PC-3 (cell line): ENCODE results near the gene LRRC71. TPM values are rescaled to one million over a fixed set of nuclear protein-coding genes. Genes with fewer than 3 reads are reported as not detected.

Source experiments
- ATAC-seq: fragments of 200-7000 bp; cut with Tn5 transposase; 2 replicates; pipeline ENCODE4 v1.9.1; 2020; ENCODE audit warnings: mild to moderate bottlenecking, moderate library complexity
- BruUV-seq: library from RNA; stranded (reverse); fragments of 400-500 nt; replicated peaks from 2 replicates; lab custom pipeline; 2021; lab: Mats Ljungman, UMichigan
- CTCF ChIA-PET: fragments of 300-600 bp; sonication (Branson Sonifier 250); formaldehyde crosslinking; loops from one replicate; lab custom pipeline; 2022; ENCODE audit warnings: antibody characterized with exemption; lab: Charles Lee
- POLR2A ChIA-PET: fragments of 300-600 bp; sonication (Branson Sonifier 250); formaldehyde crosslinking; loops from one replicate; lab custom pipeline; 2022; ENCODE audit warnings: antibody characterized with exemption; ENCODE audit not compliant: unreplicated experiment; lab: Charles Lee
- DNase-seq: peaks from one replicate; pipeline ENCODE4 v3.0.0-alpha.2; 2015
- H2AFZ ChIP-seq: fragments of 300-600 bp; sonication (generic); 2 replicates; pipeline ENCODE4 v1.6.0; 2016; ENCODE audit warnings: antibody characterized with exemption, low read length
- H3F3A ChIP-seq: fragments of 300-600 bp; sonication (generic); one replicate; pipeline ENCODE4 v1.6.0; 2017; ENCODE audit warnings: antibody characterized with exemption, low read length, control low read depth, mild to moderate bottlenecking; ENCODE audit not compliant: unreplicated experiment
- H3K27ac ChIP-seq: fragments of 300-600 bp; sonication (generic); 2 replicates; pipeline ENCODE4 v1.5.1; 2016; ENCODE audit warnings: mild to moderate bottlenecking, low read length
- H3K27me3 ChIP-seq: fragments of 300-600 bp; sonication (generic); 2 replicates; pipeline ENCODE4 v1.6.1; 2016; ENCODE audit warnings: low read length, mixed read lengths
- H3K36me3 ChIP-seq: fragments of 300-600 bp; sonication (generic); 2 replicates; pipeline ENCODE4 v1.6.1; 2016; ENCODE audit warnings: low read depth, mixed run types, low read length, mixed read lengths
- H3K4me1 ChIP-seq: fragments of 300-600 bp; sonication (generic); 2 replicates; pipeline ENCODE4 v1.5.1; 2016; ENCODE audit warnings: low read length; ENCODE audit not compliant: insufficient read depth
- H3K4me2 ChIP-seq: fragments of 300-600 bp; sonication (generic); 2 replicates; pipeline ENCODE4 v1.6.0; 2016; ENCODE audit warnings: low read length
- H3K4me3 ChIP-seq: fragments of 300-600 bp; sonication (generic); 2 replicates; pipeline ENCODE4 v1.5.1; 2016; ENCODE audit warnings: mild to moderate bottlenecking, low read length, mixed read lengths
- H3K79me2 ChIP-seq: fragments of 300-600 bp; sonication (generic); 2 replicates; pipeline ENCODE4 v1.6.1; 2017; ENCODE audit warnings: low read length, mixed read lengths
- H3K9ac ChIP-seq: fragments of 300-600 bp; sonication (generic); 2 replicates; pipeline ENCODE4 v1.6.0; 2016; ENCODE audit warnings: mild to moderate bottlenecking, low read length
- H3K9me2 ChIP-seq: fragments of 300-600 bp; sonication (generic); replicated peaks from 2 replicates; pipeline ENCODE4 v1.6.1; 2016; ENCODE audit warnings: mixed run types, low read length, mixed read lengths
- H3K9me3 ChIP-seq: fragments of 300-600 bp; sonication (generic); 2 replicates; pipeline ENCODE4 v1.6.1; 2016; ENCODE audit warnings: low read length, mixed read lengths
- H4K20me1 ChIP-seq: fragments of 300-600 bp; sonication (generic); 2 replicates; pipeline ENCODE4 v1.6.1; 2016; ENCODE audit warnings: low read length, mixed read lengths
- CTCF ChIP-seq: fragments of 300-600 bp; sonication (generic); conservative IDR thresholded peaks from 2 replicates; pipeline ENCODE4 v1.5.1; 2017; ENCODE audit warnings: antibody characterized with exemption, low read depth, mild to moderate bottlenecking, low read length
- EZH2 ChIP-seq: fragments of 300-600 bp; sonication (generic); IDR thresholded peaks from one replicate; pipeline ENCODE4 v1.6.1; 2017; ENCODE audit warnings: antibody characterized with exemption, mild to moderate bottlenecking, low read length; ENCODE audit not compliant: unreplicated experiment
- EZH2phosphoT487 ChIP-seq: fragments of 300-600 bp; sonication (generic); IDR thresholded peaks from 2 replicates; pipeline ENCODE4 v1.6.1; 2018; ENCODE audit warnings: mild to moderate bottlenecking, antibody characterized with exemption, low read length, borderline replicate concordance
- intact Hi-C: fragments of 100-400 bp; cut with micrococcal nuclease; formaldehyde crosslinking; loops from 2 replicates; pipeline ENCODE4 v1.9.0; 2023
- total RNA-seq: library from RNA; depleted of rRNA; stranded (reverse); fragments of >200 nt; gene quantifications from 2 replicates; pipeline ENCODE4 v1.2.3, GENCODE V29; 2014

The LRRC71 gene
- total RNA-seq, 1 experiment from 2014 or later, result 0.11 TPM

DNA sequence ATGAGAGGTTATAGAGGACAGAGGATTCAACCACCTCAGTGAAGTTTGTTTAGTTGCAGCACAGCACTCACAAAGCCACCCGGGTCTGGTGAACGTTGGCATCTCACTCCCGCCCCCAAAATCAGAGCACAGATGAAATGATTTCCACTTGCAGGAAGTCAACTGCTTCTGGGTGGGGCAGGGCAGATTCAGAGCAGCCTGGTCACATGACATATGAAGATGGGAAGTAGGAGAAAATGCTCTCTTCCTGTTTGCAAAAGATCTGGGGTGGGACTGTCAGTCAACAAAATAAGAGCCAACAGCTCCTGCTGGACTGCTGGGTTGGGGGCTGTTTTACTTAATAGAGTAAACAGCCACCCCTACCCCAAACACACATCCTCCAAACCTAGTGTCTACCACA is 43.2 kb downstream of the LRRC71 start:
- no peak overlapping the region for H3K4me3 ChIP-seq
- H3K27me3 ChIP-seq, result no peaks in the 10 kb centered on the region
- H2AFZ ChIP-seq, result no peak overlapping the region
- intact Hi-C loops, result no loop called here
- H3K9ac ChIP-seq, result no peak overlapping the region
- peaks cover 2% of the 10 kb centered on the region; the same call in 1 of the 2 replicates for H3K4me1 ChIP-seq
- ChIA-PET POLR2A (no interaction called here), CTCF (no interaction called here)
- no peaks in the 10 kb centered on the region for H4K20me1 ChIP-seq
- H3K36me3 ChIP-seq, result peaks cover 20% of the 10 kb centered on the region; the same call in 1 of the 2 replicates
- ATAC-seq, result 0 out of 2 replicates have a peak, but pooled peaks have one; percentile 23
- DNase-seq, result no peak
- no peak for TF ChIP-seq EZH2phosphoT487
- TF ChIP-seq EZH2, result no peak
- no peak for TF ChIP-seq CTCF
- H3K79me2 ChIP-seq, result no peaks in the 10 kb centered on the region
- H3K9me3 ChIP-seq, result no peaks in the 10 kb centered on the region
- H3F3A ChIP-seq, result no peaks in the 10 kb centered on the region
- no peaks in the 10 kb centered on the region for H3K9me2 ChIP-seq
- no TSS peak for BruUV-seq
- H3K27ac ChIP-seq, result no peak overlapping the region
- no peak overlapping the region for H3K4me2 ChIP-seq

DNA sequence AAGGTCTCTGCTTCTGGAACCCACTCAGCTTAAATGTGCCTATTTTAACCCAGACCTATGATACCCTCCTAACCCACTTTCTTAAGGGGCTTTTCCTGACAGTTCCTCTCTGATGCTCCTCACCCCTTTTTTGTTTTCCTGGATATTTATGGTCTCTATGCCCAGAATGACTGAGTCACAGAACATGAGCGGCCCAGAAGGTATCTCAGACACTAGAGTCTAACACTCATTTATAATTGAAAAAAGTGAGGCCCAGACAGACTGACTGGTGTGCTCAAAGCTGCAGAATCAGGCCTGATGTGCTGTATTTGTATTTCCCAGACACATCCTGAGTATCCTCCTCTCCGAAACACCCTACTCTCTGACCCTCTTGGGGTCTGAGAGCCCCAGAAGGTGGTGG is 44.0 kb downstream of the LRRC71 start:
- Histone ChIP-seq H3K4me1 (no peaks in the 10 kb centered on the region), H3K27ac (no peak overlapping the region), H3K27me3 (no peaks in the 10 kb centered on the region), H3K9ac (no peak overlapping the region), H3K79me2 (no peaks in the 10 kb centered on the region), H4K20me1 (no peaks in the 10 kb centered on the region), H3K4me3 (no peak overlapping the region), H3K9me3 (no peaks in the 10 kb centered on the region), H3F3A (no peaks in the 10 kb centered on the region), H2AFZ (no peak overlapping the region), H3K36me3 (peaks cover 21% of the 10 kb centered on the region; the same call in 1 of the 2 replicates), H3K4me2 (no peak overlapping the region), H3K9me2 (no peaks in the 10 kb centered on the region)
- DNase-seq (no peak), ATAC-seq (no peak)
- ChIA-PET POLR2A (no interaction called here), CTCF (no interaction called here)
- no peak for TF ChIP-seq EZH2
- TF ChIP-seq EZH2phosphoT487, result no peak
- no peak for TF ChIP-seq CTCF
- intact Hi-C loops, result no loop called here
- no TSS peak for BruUV-seq

DNA sequence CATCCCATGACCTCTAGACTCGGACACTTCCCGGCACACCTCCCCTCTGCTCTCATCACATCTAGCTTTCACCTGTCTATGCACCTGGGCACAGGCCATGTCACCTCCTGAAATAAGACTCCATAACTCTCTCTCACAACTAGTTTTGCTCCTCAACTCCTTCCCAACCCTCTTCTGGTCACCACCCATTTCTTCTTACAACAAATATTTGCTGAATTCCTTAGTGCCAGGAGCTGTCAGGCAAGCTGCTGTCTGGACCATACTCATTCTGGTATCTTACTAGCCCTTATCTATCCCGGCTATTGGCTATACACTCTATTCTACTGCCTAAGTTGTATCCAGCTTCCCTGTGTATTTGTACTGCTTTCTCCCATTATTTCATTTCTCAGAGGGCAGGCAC is 49.1 kb downstream of the LRRC71 start:
- H3K79me2 ChIP-seq, result no peaks in the 10 kb centered on the region
- no peaks in the 10 kb centered on the region for H3K27me3 ChIP-seq
- no peaks in the 10 kb centered on the region for H3K9me2 ChIP-seq
- H3K4me3 ChIP-seq, result no peak overlapping the region
- no peaks in the 10 kb centered on the region for H3K9me3 ChIP-seq
- ChIA-PET CTCF (interaction anchor here (1.6 kb wide), 1 partner anchor 42 kb away, joined by 5 read pairs; no protein-coding TSS in a partner anchor), POLR2A (interaction anchor here (0.6 kb wide), 1 partner anchor 467 kb away, joined by 5 read pairs; no protein-coding TSS in a partner anchor)
- DNase-seq, result no peak
- no peak for TF ChIP-seq EZH2phosphoT487
- TF ChIP-seq EZH2, result no peak
- TF ChIP-seq CTCF, result no peak
- H3K4me1 ChIP-seq, result no peaks in the 10 kb centered on the region
- no peak overlapping the region for H3K9ac ChIP-seq
- H3K27ac ChIP-seq, result no peak overlapping the region
- no peak for ATAC-seq
- no peaks in the 10 kb centered on the region for H3F3A ChIP-seq
- BruUV-seq, result no TSS peak
- no peaks in the 10 kb centered on the region for H4K20me1 ChIP-seq
- H3K36me3 ChIP-seq, result peaks cover 20% of the 10 kb centered on the region
- intact Hi-C loops, result no loop called here
- no peak overlapping the region for H2AFZ ChIP-seq
- H3K4me2 ChIP-seq, result no peak overlapping the region
